ENCODE results near the gene CARD19.

The CARD19 gene

GRCh38 chr9:93121316-93122241, 25.6 kb downstream of the CARD19 start:
- no peak overlapping the region for H3K4me3 ChIP-seq (replicated peaks; ENCODE audit: low read depth, low read length)
- TF ChIP-seq CTCF (IDR thresholded peaks at IDR 0.05; ENCODE audit: low read length, missing control alignments) = no peak
- DNase-seq (ENCODE audit: low read depth) = no peak

- H3K4me3 ChIP-seq (replicated peaks; ENCODE audit: low read depth, low read length) = no peak overlapping the region
- no peak for DNase-seq (ENCODE audit: low read depth)
- no peak for TF ChIP-seq CTCF (IDR thresholded peaks at IDR 0.05; ENCODE audit: low read length, missing control alignments)
Measured at GRCh38 chr9:93122721-93123221, 26.8 kb downstream of the CARD19 start.

- no peak for TF ChIP-seq CTCF (IDR thresholded peaks at IDR 0.05; ENCODE audit: low read length, missing control alignments)
- no peak for DNase-seq (ENCODE audit: low read depth)
Measured at GRCh38 chr9:93123561-93124283, 27.7 kb downstream of the CARD19 start.

GRCh38 chr9:93124793-93125192, 28.8 kb downstream of the CARD19 start:
- H3K4me3 ChIP-seq (replicated peaks; ENCODE audit: low read depth, low read length) = no peak overlapping the region
- TF ChIP-seq CTCF (IDR thresholded peaks at IDR 0.05; ENCODE audit: low read length, missing control alignments) = no peak
- no peak for DNase-seq (ENCODE audit: low read depth)

More at GRCh38 chr9:93123561-93124283, 27.7 kb downstream of the CARD19 start:
- H3K4me3 ChIP-seq (replicated peaks; ENCODE audit: low read depth, low read length) = no peak overlapping the region

GRCh38 chr9:93125331-93125894, 29.4 kb downstream of the CARD19 start:
- TF ChIP-seq CTCF (IDR thresholded peaks at IDR 0.05; ENCODE audit: low read length, missing control alignments) = no peak
- DNase-seq (ENCODE audit: low read depth) = no peak
- H3K4me3 ChIP-seq (replicated peaks; ENCODE audit: low read depth, low read length) = no peak overlapping the region

- no peak for DNase-seq (ENCODE audit: low read depth)
- no peak for TF ChIP-seq CTCF (IDR thresholded peaks at IDR 0.05; ENCODE audit: low read length, missing control alignments)
- no peak overlapping the region for H3K4me3 ChIP-seq (replicated peaks; ENCODE audit: low read depth, low read length)
Measured at GRCh38 chr9:93126151-93126781, 30.2 kb downstream of the CARD19 start.

All from fibroblast of pulmonary artery (primary cell).